Cardiac muscle cell (in vitro differentiated cells and primary cell): ENCODE measurements around the gene TMTC3. TPM values are rescaled to one million over a fixed set of nuclear protein-coding genes. Genes with fewer than 3 reads are reported as not detected.

Experiments
- DNase-seq, 2 donors: peaks; one replicate each; pipeline versions ENCODE4 v3.0.0 to v3.0.0-alpha.2; 2010 to 2017; ENCODE audit warnings: low read depth in 1 of 2, low spot score in 1 of 2
- H3K27ac ChIP-seq: fragments of 200-600 bp; sonication (generic); 2 replicates; pipeline ENCODE4 v1.5.1; 2016
- H3K27me3 ChIP-seq: fragments of 200-600 bp; sonication (generic); 2 replicates; pipeline ENCODE4 v1.6.0; 2016; ENCODE audit warnings: control low read depth
- H3K36me3 ChIP-seq: fragments of 200-600 bp; sonication (generic); 2 replicates; pipeline ENCODE4 v1.5.1; 2016; ENCODE audit warnings: control low read depth
- H3K4me1 ChIP-seq: fragments of 200-600 bp; sonication (generic); 2 replicates; pipeline ENCODE4 v1.8.1; 2017; ENCODE audit warnings: low read depth, mild to moderate bottlenecking, mixed run types
- H3K4me3 ChIP-seq: fragments of 200-600 bp; sonication (generic); 2 replicates; pipeline ENCODE4 v1.5.1; 2016; ENCODE audit warnings: mild to moderate bottlenecking
- H3K9me3 ChIP-seq: fragments of 200-600 bp; sonication (generic); 2 replicates; pipeline ENCODE4 v1.5.1; 2017; ENCODE audit warnings: low read depth, mild to moderate bottlenecking, control low read depth
- CTCF ChIP-seq: IDR thresholded peaks from 2 replicates; pipeline ENCODE4 v1.5.1; 2012; ENCODE audit warnings: low read depth, mild to moderate bottlenecking, low read length
- polyA plus RNA-seq: library from polyadenylated mRNA; unstranded; fragments of >200 nt; fragmentation: Nextera tagmentation; extraction: Ambion mirVana; gene quantifications from 2 replicates; pipeline ENCODE4 v1.2.1, GENCODE V29; 2016
- total RNA-seq: library from RNA; depleted of rRNA; stranded (reverse); fragments of >200 nt; gene quantifications from 2 replicates; pipeline ENCODE4 v1.2.3, GENCODE V29; 2016

Gene TMTC3
- total and polyA plus RNA-seq, 2 experiments from 2014 or later = 5.6 to 13.8 TPM

GRCh38 chr12:88225776-88226175 lies 83.7 kb downstream of the TMTC3 start:
- TF ChIP-seq CTCF = no peak
- no peak overlapping the region for H3K27ac ChIP-seq
- no peaks in the 10 kb centered on the region for H3K4me1 ChIP-seq
- no peaks in the 10 kb centered on the region for H3K9me3 ChIP-seq
- no peak for DNase-seq
- H3K36me3 ChIP-seq = no peaks in the 10 kb centered on the region
- H3K27me3 ChIP-seq = no peaks in the 10 kb centered on the region
- H3K4me3 ChIP-seq = no peak overlapping the region

GRCh38 chr12:88227263-88227662 lies 85.2 kb downstream of the TMTC3 start:
- DNase-seq = no peak
- TF ChIP-seq CTCF = no peak
- H3K4me3 ChIP-seq = no peak overlapping the region
- no peak overlapping the region for H3K27ac ChIP-seq
- H3K4me1 ChIP-seq = no peaks in the 10 kb centered on the region
- H3K27me3 ChIP-seq = no peaks in the 10 kb centered on the region
- no peaks in the 10 kb centered on the region for H3K36me3 ChIP-seq
- H3K9me3 ChIP-seq = no peaks in the 10 kb centered on the region

- Histone ChIP-seq H3K4me3 (no peak overlapping the region), H3K27me3 (no peaks in the 10 kb centered on the region), H3K4me1 (no peaks in the 10 kb centered on the region), H3K27ac (no peak overlapping the region), H3K9me3 (no peaks in the 10 kb centered on the region), H3K36me3 (no peaks in the 10 kb centered on the region)
- no peak for TF ChIP-seq CTCF
- no peak for DNase-seq
These were observed 85.8 kb downstream of the TMTC3 start for GRCh38 chr12:88227871-88228270.

- TF ChIP-seq CTCF = no peak
- no peak overlapping the region for H3K27ac ChIP-seq
- no peaks in the 10 kb centered on the region for H3K27me3 ChIP-seq
- H3K36me3 ChIP-seq = no peaks in the 10 kb centered on the region
- H3K4me1 ChIP-seq = no peaks in the 10 kb centered on the region
- no peak for DNase-seq
- no peak overlapping the region for H3K4me3 ChIP-seq
- H3K9me3 ChIP-seq = no peaks in the 10 kb centered on the region
These were observed 86.6 kb downstream of the TMTC3 start for GRCh38 chr12:88228720-88229119.

- Histone ChIP-seq H3K27ac (no peak overlapping the region), H3K4me1 (no peaks in the 10 kb centered on the region), H3K36me3 (no peaks in the 10 kb centered on the region), H3K4me3 (no peak overlapping the region), H3K9me3 (no peaks in the 10 kb centered on the region), H3K27me3 (no peaks in the 10 kb centered on the region)
- no peak for DNase-seq
- TF ChIP-seq CTCF = no peak
These were observed 88.2 kb downstream of the TMTC3 start for GRCh38 chr12:88230271-88230670.
